DMS153 treated with DMSO at 0.1 percent for 48 hours (cell line): Measurements from ENCODE around the gene FCHSD2.
"Not testable (repeated sequence)": the region's sequence is repeated elsewhere in the genome, so short reads cannot be mapped to it uniquely, and the experiment has no call there.

Source experiments
- DNase-seq: peaks from one replicate; lab custom pipeline; 2025; ENCODE audit not compliant: unreplicated experiment; lab: John Stamatoyannopoulos, UW

FCHSD2 gene

GRCh38 chr11:73126804-73127480 lies 15.2 kb downstream of the FCHSD2 start:
- no peak for DNase-seq

DNA sequence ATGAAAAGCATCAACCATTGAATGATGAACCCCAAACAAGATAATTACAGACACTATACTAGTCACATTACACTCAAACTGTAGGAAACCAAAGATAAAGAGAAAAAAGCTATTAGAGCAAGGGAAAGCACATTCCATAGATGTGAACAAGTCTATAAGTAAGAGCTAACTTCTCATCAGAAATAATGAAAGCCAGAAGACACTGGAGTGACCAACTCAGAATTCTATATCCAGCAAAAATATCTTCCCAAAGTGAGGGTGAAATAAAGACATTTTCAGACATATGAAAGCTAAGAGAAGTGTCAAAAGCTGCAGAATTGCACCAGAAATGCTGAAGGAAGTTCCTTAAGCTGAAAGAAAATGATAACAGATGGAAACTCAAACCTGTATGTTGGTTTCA lies 17.3 kb downstream of the FCHSD2 start:
- no peak for DNase-seq

- not testable (repeated sequence) for DNase-seq
These were observed 18.2 kb downstream of the FCHSD2 start for GRCh38 chr11:73123892-73124291.

GRCh38 chr11:73121692-73122091 lies 20.4 kb downstream of the FCHSD2 start:
- no peak for DNase-seq

DNA sequence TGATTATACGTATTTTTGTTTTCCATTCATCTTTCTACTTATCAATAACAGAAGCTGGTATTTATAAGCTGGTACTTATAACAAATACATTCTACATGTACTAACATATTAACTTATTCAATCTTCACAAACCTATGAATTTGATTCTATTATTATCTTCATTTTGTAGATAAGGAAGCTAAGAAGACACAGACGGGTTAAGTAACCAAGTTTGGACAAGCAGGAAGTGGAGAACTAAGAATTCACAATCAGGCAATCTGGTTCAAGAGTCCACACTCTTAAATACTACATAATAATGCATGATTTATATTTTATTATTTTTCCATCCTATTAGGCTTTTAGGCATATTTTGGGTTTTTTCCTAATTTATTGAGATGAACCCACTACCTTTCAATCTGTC lies 25.0 kb downstream of the FCHSD2 start:
- DNase-seq: no peak

GRCh38 chr11:73116636-73117035 lies 25.5 kb downstream of the FCHSD2 start:
- no peak for DNase-seq

DNA sequence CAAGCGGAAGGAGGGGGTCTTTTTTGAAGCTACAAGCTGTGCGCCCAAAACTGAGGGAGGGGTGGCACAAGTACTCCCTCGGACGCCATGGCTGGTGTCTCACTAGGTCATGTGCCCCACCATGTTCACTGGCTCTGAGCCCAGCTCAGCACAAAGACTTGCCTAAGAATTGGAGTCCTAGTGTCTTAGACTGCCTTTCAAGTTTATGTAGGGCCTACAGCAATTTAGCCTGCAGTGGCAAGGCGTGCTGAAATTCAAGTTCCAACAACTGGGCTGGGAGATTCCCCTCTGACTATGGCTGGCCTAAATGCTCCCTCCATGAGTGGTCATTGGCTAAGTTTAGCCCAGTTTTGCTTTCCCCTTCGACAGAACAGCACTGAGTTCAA lies 27.3 kb downstream of the FCHSD2 start:
- no peak for DNase-seq

GRCh38 chr11:73114110-73114834 lies 27.8 kb downstream of the FCHSD2 start:
- no peak for DNase-seq

DNA sequence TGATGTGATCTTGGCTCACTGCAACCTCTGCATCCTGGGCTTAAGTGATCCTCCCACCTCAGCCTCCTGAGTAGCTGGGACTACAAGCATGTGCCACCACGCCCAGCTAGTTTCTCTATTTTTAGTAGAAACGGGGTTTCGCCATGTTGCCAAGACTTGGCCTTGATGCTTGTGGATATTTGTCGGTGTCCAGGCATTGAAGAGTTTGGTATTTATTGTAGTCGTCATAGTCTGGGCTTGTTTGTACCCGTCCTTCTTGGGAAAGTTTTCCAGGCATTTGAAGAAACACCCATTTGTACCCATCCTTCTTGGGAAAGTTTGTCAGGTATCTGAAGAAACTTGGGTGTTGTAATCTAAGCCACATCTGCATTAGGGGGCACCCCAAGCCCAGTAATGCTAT lies 28.7 kb downstream of the FCHSD2 start:
- no peak for DNase-seq

GRCh38 chr11:73107597-73107996 lies 34.5 kb downstream of the FCHSD2 start:
- no peak for DNase-seq

DNA sequence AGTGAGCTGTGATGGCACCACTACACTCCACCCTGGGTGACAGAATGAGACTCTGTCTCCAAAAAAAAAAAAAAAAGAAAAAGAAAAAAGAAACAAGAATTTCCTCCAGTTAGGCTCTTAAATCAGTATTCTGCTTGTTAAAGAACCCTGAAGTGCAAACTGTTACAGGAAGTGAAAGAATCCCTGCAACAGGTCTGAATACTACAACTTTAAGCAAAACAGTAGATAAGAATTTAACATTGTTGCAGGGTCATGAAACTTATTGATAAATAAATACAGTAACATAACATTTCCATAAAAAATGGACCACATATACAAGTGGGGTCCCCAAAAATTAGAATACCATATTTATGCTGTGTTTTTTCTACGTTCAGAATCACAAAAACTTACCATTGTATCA lies 35.8 kb downstream of the FCHSD2 start:
- no peak for DNase-seq

- DNase-seq: no peak
These were observed 41.5 kb downstream of the FCHSD2 start for GRCh38 chr11:73100578-73100977.

- no peak for DNase-seq
These were observed 42.4 kb downstream of the FCHSD2 start for GRCh38 chr11:73099512-73100266.

- no peak for DNase-seq
These were observed 46.5 kb downstream of the FCHSD2 start for GRCh38 chr11:73095613-73096012.

DNA sequence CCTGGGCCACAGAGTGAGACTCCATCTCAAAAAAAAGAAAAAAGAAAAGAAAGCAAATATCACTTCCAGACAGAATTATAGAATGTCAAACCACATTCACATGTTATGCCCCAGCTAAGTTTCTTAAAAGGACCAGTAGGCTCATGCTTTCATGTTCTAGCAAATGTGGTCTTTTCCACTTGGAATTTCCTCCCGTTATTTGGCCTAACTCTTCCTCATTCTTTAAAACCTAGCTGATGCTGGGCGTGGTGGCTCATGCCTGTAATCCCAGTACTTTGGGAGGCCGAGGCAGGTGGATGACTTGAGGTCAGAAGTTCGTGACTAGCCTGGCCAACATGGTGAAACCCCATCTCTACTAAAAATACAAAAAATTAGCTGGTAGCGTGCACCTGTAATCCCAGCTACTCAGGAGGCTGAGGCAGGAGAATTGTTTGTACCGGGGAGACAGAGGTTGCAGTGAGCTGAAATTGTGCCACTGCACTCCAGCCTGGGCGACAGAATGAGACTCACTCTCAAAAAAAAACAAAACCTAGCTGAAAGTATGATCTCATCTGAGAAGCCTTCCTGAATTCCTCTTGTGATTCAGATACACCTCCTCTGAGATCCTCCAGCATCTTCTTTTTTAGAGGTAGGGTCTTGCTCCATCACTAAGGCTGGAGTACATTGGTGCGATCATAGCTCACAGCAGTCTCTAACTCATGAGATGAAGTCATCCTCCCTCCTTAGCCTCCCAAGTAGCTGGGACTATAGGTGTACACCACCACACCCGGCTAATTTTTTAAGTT lies 50.4 kb downstream of the FCHSD2 start:
- DNase-seq: no peak

GRCh38 chr11:73087730-73088129 lies 54.4 kb downstream of the FCHSD2 start:
- DNase-seq: no peak

DNA sequence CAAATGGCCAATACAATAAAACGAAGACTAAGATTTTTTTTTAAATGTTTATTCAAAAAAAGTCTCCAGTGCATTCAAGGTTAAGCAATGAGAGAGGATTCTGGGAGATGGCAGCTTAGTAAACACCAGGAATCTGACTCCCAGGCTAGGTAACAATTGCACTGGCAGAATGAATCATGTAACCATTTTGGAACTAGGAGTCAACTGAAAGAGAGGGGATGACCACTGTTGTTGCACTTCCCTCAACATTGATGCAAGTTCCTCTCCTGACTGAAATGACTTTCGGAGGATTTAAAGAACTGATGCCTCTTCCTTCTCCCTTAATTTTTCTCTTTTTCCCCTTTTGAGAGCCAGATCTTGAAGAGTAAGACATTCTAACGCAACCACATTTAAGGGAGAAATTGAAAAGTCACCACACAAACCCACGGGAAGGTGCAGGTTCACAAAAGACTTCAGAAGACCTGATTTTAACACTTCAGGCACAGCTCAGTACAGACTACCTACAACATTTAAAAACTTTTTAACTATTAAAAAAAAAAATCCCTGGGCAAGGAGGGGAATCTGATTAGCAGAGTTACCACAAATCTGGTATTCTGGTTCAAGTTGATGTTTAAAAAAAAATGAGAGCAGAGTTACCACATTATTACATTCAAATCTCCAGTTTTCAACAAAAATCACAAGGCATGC lies 56.8 kb downstream of the FCHSD2 start:
- no peak for DNase-seq

DNA sequence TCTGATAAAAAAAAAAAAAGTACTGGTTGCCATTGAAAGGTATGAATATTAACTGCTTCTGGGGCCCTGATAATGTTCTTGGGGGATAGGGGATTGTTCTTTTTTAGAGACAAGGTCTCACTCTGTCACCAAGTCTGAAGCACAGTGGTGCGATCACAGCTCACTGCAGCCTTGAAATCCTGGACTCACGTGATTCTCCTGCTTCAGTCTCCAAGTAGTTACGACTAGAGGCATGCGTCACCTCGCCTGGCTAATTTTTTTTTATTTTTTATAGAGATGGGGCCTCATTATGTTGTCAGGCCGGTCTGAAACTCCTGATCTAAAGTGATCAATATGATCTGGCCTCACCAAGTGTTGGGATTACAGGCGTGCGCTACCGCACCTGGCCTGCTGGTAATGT lies 63.5 kb downstream of the FCHSD2 start:
- no peak for DNase-seq

GRCh38 chr11:73077454-73077853 lies 64.7 kb downstream of the FCHSD2 start:
- no peak for DNase-seq

GRCh38 chr11:73074319-73074718 lies 67.8 kb downstream of the FCHSD2 start:
- no peak for DNase-seq
